HepG2 (cell line): ENCODE data around the gene GNG4. TPM values are rescaled to one million over a fixed set of nuclear protein-coding genes. Genes with fewer than 3 reads are reported as not detected.
"Not testable (repeated sequence)": the region's sequence is repeated elsewhere in the genome, so short reads cannot be mapped to it uniquely, and the experiment has no call there.

Experiments
- ATAC-seq: fragments of 200-7000 bp; cut with Tn5 transposase; 3 replicates; pipeline ENCODE4 v1.9.1; 2020; ENCODE audit warnings: mild to moderate bottlenecking, moderate library complexity
- BruUV-seq: library from RNA; stranded (reverse); fragments of 400-500 nt; replicated peaks from 2 replicates; lab custom pipeline; 2021; lab: Mats Ljungman, UMichigan
- CTCF ChIA-PET: fragments of 300-600 bp; formaldehyde crosslinking; extraction: SDS; loops from one replicate; lab custom pipeline; 2021; ENCODE audit warnings: low total read pairs, inconsistent platforms, low intra/inter-chr PET ratio; lab: Yijun Ruan, JAX
- POLR2A ChIA-PET: fragments of 350-600 bp; sonication (Branson Sonifier 250); formaldehyde crosslinking; loops from one replicate; lab custom pipeline; 2020; ENCODE audit warnings: antibody characterized with exemption, inconsistent platforms; lab: Yijun Ruan, JAX
- DNase-seq: peaks from one replicate; pipeline ENCODE4 v3.0.0-alpha.2; 2015; ENCODE audit warnings: low spot score
- FAIRE-seq: peaks from 3 replicates; lab custom pipeline; 2011; peaks lifted over from hg19 to GRCh38; lab: Jason Lieb, UNC
- H2AFZ ChIP-seq: one replicate; pipeline ENCODE4 v1.6.1; 2011; ENCODE audit warnings: low read length, inconsistent platforms
- H3K27ac ChIP-seq: fragments of 300-600 bp; 3 replicates; pipeline ENCODE4 v1.8.0; 2011; ENCODE audit warnings: mixed run types, mild to moderate bottlenecking, mixed read lengths, low read length, inconsistent platforms; ENCODE audit not compliant: insufficient read depth; ENCODE audit errors: extremely low read length
- H3K27me3 ChIP-seq, 2 experiments: fragments of 200-600 bp in 1 of 2; 2 replicates in 1 of 2; 3 replicates in 1 of 2; pipeline versions ENCODE4 v1.6.0 to v1.8.0; 2011; ENCODE audit warnings: low read length in 2 of 2, mild to moderate bottlenecking in 2 of 2, moderate library complexity in 2 of 2, inconsistent platforms in 1 of 2; ENCODE audit not compliant: insufficient read depth in 2 of 2, control insufficient read depth in 1 of 2
- H3K36me3 ChIP-seq, 2 experiments: fragments of 200-600 bp in 1 of 2; replicated peaks in 1 of 2; 2 replicates in 1 of 2; 3 replicates in 1 of 2; pipeline versions ENCODE4 v1.5.1 to v1.8.0; 2011; ENCODE audit warnings: low read length in 2 of 2, inconsistent platforms in 1 of 2; ENCODE audit not compliant: insufficient read depth in 2 of 2, control insufficient read depth in 1 of 2
- H3K4me1 ChIP-seq: 2 replicates; pipeline ENCODE4 v1.5.1; 2012; ENCODE audit warnings: low read length, inconsistent platforms; ENCODE audit not compliant: insufficient read depth
- H3K4me2 ChIP-seq: 2 replicates; pipeline ENCODE4 v1.6.0; 2011; ENCODE audit warnings: low read depth, low read length, inconsistent platforms
- H3K4me3 ChIP-seq, 3 experiments: fragments of 200-600 bp in 1 of 3; sonication (generic), shearing (Covaris generic) in 1 of 3; replicated peaks in 1 of 3; 2 replicates each; pipeline ENCODE4 v1.5.1; 2011 to 2016; ENCODE audit warnings: low read length in 3 of 3, inconsistent platforms in 2 of 3, low read depth in 2 of 3, mild to moderate bottlenecking in 2 of 3, control low read depth in 1 of 3, mixed read lengths in 1 of 3; ENCODE audit not compliant: insufficient read depth in 1 of 3
- H3K79me2 ChIP-seq: one replicate; pipeline ENCODE4 v1.6.1; 2011; ENCODE audit warnings: low read length, inconsistent platforms; ENCODE audit not compliant: insufficient read depth
- H3K9ac ChIP-seq: 2 replicates; pipeline ENCODE4 v1.6.0; 2011; ENCODE audit warnings: mild to moderate bottlenecking, low read depth, low read length, inconsistent platforms; ENCODE audit not compliant: insufficient read depth
- H3K9me3 ChIP-seq: 2 replicates; pipeline ENCODE4 v1.5.1; 2012; ENCODE audit warnings: mild to moderate bottlenecking, low read length
- H4K20me1 ChIP-seq: 2 replicates; pipeline ENCODE4 v1.6.0; 2011; ENCODE audit warnings: inconsistent platforms, mild to moderate bottlenecking, low read length, moderate library complexity; ENCODE audit not compliant: insufficient read depth
- KDM5A ChIP-seq: fragments of 200-600 bp; sonication (generic); IDR thresholded peaks from 2 replicates; pipeline ENCODE4 v1.7.0; 2018; ENCODE audit warnings: antibody characterized with exemption, mild to moderate bottlenecking, low read length, borderline replicate concordance
- MAFF ChIP-seq: IDR thresholded peaks from 2 replicates; pipeline ENCODE4 v1.6.1; 2011; ENCODE audit warnings: low read depth, low read length, improper control_type of control experiment
- NFIB ChIP-seq: sonication (generic); formaldehyde crosslinking; IDR thresholded peaks from 2 replicates; pipeline ENCODE4 v1.9.0; 2021; ENCODE audit warnings: missing genetic modification reagents, mild to moderate bottlenecking, borderline replicate concordance
- WIZ ChIP-seq: sonication (generic); formaldehyde crosslinking; IDR thresholded peaks from 2 replicates; pipeline ENCODE4 v1.5.1; 2020; ENCODE audit warnings: mild to moderate bottlenecking, missing genetic modification reagents
- ZFP36L2 ChIP-seq: sonication (generic); formaldehyde crosslinking; IDR thresholded peaks from 2 replicates; pipeline ENCODE4 v1.4.0; 2020; ENCODE audit warnings: missing genetic modification reagents
- ZNF441 ChIP-seq: sonication (generic); formaldehyde crosslinking; IDR thresholded peaks from 2 replicates; pipeline ENCODE4 v1.7.0; 2021; ENCODE audit warnings: missing genetic modification reagents, borderline replicate concordance
- WGBS: methylation state at CpG from one replicate; pipeline ENCODE4 v1.1.6; 2017; ENCODE audit warnings: low lambda C conversion rate; 5-methylcytosine and 5-hydroxymethylcytosine counted together
- in situ Hi-C: cut with HindIII; loops from 2 replicates; pipeline ENCODE4 v1.10.0; 2017; ENCODE audit warnings: low pct_unique_long_range_greater_than_20kb; ENCODE audit not compliant: extremely low pct_ligation_motif_present
- intact Hi-C: fragments of 100-400 bp; cut with micrococcal nuclease; formaldehyde crosslinking; loops from one replicate; pipeline ENCODE4 v1.10.0; 2022; ENCODE audit not compliant: unreplicated experiment
- polyA plus RNA-seq, 8 experiments: library from polyadenylated mRNA; depleted of rRNA in 3 of 8; stranded (reverse) in 7 of 8; unstranded in 1 of 8; fragments of >200 nt; fragmentation: Illumina TruSeq in 4 of 8; extraction: Trizol in 4 of 8; gene quantifications; 2 replicates each; pipeline versions ENCODE4 v1.2.1 to v1.2.3, GENCODE V29; 2011 to 2016; ENCODE audit warnings: low read depth in 4 of 8, missing spikeins in 1 of 8, mixed read lengths in 1 of 8; ENCODE audit not compliant: insufficient read depth in 1 of 8
- total RNA-seq, 5 experiments: library from RNA; depleted of rRNA; stranded (reverse); fragments of >200 nt; fragmentation: Illumina TruSeq; extraction: Trizol; gene quantifications; 2 replicates each; pipeline ENCODE4 v1.2.3, GENCODE V29; 2016; ENCODE audit warnings: low read depth in 1 of 5
- TF ChIP-seq, protein P1 (sequence below): sonication (generic); formaldehyde crosslinking; IDR thresholded peaks from 2 replicates; pipeline ENCODE4 v1.4.0; 2020; ENCODE audit warnings: missing genetic modification reagents, mild to moderate bottlenecking, borderline replicate concordance
- TF ChIP-seq, protein P2 (sequence below): fragments of 450-650 bp; IDR thresholded peaks from 2 replicates; pipeline ENCODE4 v1.6.1; 2017

The GNG4 gene
- total and polyA plus RNA-seq, 2 of the 13 experiments (the other 11 are each of a cell fraction or from before 2014, with no cell fraction given), result 27.1 to 69.5 TPM

DNA sequence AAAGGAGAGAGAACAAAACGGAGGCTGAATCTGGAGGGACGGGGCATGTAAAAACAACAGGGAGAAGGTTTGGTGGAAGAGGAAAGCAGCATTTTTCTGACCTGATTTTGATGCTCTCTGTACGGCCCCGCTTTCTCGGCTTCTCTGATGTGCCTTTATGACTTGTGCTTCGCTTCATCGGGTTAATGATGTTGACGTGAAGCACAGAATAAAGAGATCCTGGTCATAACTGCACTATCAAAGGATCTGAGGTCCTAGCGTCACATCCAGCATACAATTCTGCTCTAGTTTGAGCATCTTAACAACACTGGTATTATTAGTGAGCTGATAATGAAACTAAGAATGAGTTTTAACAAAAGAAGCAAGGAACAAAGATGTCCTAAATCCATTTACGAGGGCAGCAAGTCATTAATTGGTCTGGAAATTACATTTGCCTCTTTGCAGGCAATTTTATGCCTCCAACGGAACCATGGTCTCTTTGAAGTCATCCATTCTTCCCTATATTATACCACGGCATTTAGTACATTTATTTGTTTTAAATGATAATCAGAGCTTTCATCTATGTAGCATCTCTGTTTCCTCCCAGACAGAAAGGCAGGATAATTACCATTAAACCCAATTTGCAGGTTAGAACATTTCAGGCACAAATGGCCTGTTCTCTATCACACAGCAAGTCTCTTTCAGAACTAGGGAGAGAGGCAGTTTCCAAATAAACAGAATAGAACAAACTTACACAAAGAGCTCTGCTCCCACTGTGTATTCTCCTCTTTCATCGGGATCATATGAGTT, 100.0 kb downstream of the GNG4 start:
- no peak overlapping the region for H2AFZ ChIP-seq
- ATAC-seq (no peak), FAIRE-seq (no peak), DNase-seq (no peak)
- no peaks in the 10 kb centered on the region for H3K27me3 ChIP-seq
- ChIA-PET CTCF (no interaction called here), POLR2A (no interaction called here)
- no peak for TF ChIP-seq ZNF441
- no peak for TF ChIP-seq WIZ (CRISPR knock-in tag)
- TF ChIP-seq, protein P1, sequence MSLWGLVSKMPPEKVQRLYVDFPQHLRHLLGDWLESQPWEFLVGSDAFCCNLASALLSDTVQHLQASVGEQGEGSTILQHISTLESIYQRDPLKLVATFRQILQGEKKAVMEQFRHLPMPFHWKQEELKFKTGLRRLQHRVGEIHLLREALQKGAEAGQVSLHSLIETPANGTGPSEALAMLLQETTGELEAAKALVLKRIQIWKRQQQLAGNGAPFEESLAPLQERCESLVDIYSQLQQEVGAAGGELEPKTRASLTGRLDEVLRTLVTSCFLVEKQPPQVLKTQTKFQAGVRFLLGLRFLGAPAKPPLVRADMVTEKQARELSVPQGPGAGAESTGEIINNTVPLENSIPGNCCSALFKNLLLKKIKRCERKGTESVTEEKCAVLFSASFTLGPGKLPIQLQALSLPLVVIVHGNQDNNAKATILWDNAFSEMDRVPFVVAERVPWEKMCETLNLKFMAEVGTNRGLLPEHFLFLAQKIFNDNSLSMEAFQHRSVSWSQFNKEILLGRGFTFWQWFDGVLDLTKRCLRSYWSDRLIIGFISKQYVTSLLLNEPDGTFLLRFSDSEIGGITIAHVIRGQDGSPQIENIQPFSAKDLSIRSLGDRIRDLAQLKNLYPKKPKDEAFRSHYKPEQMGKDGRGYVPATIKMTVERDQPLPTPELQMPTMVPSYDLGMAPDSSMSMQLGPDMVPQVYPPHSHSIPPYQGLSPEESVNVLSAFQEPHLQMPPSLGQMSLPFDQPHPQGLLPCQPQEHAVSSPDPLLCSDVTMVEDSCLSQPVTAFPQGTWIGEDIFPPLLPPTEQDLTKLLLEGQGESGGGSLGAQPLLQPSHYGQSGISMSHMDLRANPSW (CRISPR knock-in tag), result no peak
- no peak for TF ChIP-seq NFIB (CRISPR knock-in tag)
- TF ChIP-seq ZFP36L2 (CRISPR knock-in tag), result no peak
- TF ChIP-seq KDM5A, result no peak
- TF ChIP-seq MAFF, result no peak
- TF ChIP-seq, protein P2, sequence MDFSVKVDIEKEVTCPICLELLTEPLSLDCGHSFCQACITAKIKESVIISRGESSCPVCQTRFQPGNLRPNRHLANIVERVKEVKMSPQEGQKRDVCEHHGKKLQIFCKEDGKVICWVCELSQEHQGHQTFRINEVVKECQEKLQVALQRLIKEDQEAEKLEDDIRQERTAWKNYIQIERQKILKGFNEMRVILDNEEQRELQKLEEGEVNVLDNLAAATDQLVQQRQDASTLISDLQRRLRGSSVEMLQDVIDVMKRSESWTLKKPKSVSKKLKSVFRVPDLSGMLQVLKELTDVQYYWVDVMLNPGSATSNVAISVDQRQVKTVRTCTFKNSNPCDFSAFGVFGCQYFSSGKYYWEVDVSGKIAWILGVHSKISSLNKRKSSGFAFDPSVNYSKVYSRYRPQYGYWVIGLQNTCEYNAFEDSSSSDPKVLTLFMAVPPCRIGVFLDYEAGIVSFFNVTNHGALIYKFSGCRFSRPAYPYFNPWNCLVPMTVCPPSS, result no peak
- H3K4me3 ChIP-seq, result no peak overlapping the region
- H3K4me1 ChIP-seq, result peaks cover 17% of the 10 kb centered on the region
- H4K20me1 ChIP-seq, result no peaks in the 10 kb centered on the region
- 89% methylated on average over 13 of the region's 13 CpGs for WGBS
- no peak overlapping the region for H3K9ac ChIP-seq
- in situ Hi-C loops, result no loop called here
- no peaks in the 10 kb centered on the region for H3K9me3 ChIP-seq
- intact Hi-C loops, result no loop called here
- H3K36me3 ChIP-seq, result peaks cover 3% of the 10 kb centered on the region in 2 experiments; a peak in 2 of 5 replicates
- no TSS peak for BruUV-seq
- H3K27ac ChIP-seq, result no peak overlapping the region
- H3K4me2 ChIP-seq, result no peak overlapping the region
- H3K79me2 ChIP-seq, result no peaks in the 10 kb centered on the region

DNA sequence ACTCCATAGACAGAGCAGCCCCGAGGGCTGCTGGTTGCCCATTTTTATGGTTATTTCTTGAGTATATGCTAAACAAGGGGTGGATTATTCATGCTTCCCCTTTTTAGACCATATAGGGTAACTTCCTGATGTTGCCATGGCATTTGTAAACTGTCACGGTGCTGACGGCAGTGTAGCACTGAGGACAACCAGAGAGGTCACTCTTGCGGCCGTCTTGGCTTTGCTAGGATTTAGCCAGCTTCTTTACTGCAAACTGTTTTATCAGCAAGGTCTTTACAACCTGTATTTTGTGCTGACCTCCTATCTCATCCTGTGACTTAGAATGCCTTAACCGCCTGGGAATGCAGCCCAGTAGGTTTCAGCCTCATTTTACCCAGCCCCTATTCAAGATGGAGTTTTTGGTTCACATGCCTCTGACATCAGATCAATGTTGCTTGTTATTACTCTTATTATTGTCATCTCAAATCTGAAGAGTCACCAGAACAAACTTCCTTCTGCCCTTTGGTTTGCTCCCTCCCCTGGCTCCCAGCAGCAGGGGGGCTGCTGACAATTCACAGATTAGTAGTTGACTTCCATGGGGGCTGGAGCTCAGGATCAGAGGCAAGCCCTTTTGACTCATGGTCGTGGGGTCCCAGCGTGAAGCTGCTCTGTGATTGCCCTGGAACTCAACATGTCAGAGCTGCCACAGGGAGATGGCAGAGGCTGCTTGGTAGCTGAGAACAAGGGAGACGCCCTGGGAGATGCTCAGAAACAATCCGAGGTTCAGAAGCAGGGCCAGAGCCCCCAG, 103.0 kb downstream of the GNG4 start:
- POLR2A ChIA-PET, FAIRE-seq: not testable (repeated sequence)
- 84% methylated on average over 9 of the region's 10 CpGs for WGBS

More for the DNA sequence above, 103.0 kb downstream of the GNG4 start:
- DNase-seq, H3K4me2 ChIP-seq, H3K27me3 ChIP-seq, H3K9ac ChIP-seq, H3K9me3 ChIP-seq, H3K4me1 ChIP-seq, in situ Hi-C loops, H3K27ac ChIP-seq, intact Hi-C loops, BruUV-seq, H3K36me3 ChIP-seq, H2AFZ ChIP-seq, ATAC-seq, H4K20me1 ChIP-seq, CTCF ChIA-PET, H3K79me2 ChIP-seq, H3K4me3 ChIP-seq: not testable (repeated sequence)
